ENCODE measurements around the gene FUOM.

The FUOM gene

GRCh38 chr10:133353988-133354605, 3.7 kb downstream of the FUOM start:
- Histone ChIP-seq H3K36me3 (ENCODE audit: insufficient read depth, low read depth, low read length) (no peaks in the 10 kb centered on the region), H3K9me3 (ENCODE audit: insufficient read depth, low read depth, low read length) (no peaks in the 10 kb centered on the region), H3K4me1 (ENCODE audit: insufficient read depth, low read length) (no peaks in the 10 kb centered on the region), H3K27me3 (ENCODE audit: insufficient read depth, low read length) (peaks cover 3% of the 10 kb centered on the region; the same call in 1 of the 2 replicates), H3K4me3 (ENCODE audit: low read length) (no peak overlapping the region), H3K27ac (ENCODE audit: low read length) (no peak overlapping the region), H3K9ac (ENCODE audit: low read depth, low read length) (no peak overlapping the region)

- no peaks in the 10 kb centered on the region for H3K27me3 ChIP-seq (ENCODE audit: insufficient read depth, low read length)
- H3K9ac ChIP-seq (ENCODE audit: low read depth, low read length) = no peak overlapping the region
- no peak overlapping the region for H3K27ac ChIP-seq (ENCODE audit: low read length)
- no peak overlapping the region for H3K4me3 ChIP-seq (ENCODE audit: low read length)
- H3K36me3 ChIP-seq (ENCODE audit: insufficient read depth, low read depth, low read length) = no peaks in the 10 kb centered on the region
- H3K9me3 ChIP-seq (ENCODE audit: insufficient read depth, low read depth, low read length) = no peaks in the 10 kb centered on the region
- no peaks in the 10 kb centered on the region for H3K4me1 ChIP-seq (ENCODE audit: insufficient read depth, low read length)
Measured at GRCh38 chr10:133353202-133353959, 4.4 kb downstream of the FUOM start.

GRCh38 chr10:133351408-133352318, 6.2 kb downstream of the FUOM start:
- no peaks in the 10 kb centered on the region for H3K36me3 ChIP-seq (ENCODE audit: insufficient read depth, low read depth, low read length)
- no peaks in the 10 kb centered on the region for H3K27me3 ChIP-seq (ENCODE audit: insufficient read depth, low read length)
- no peaks in the 10 kb centered on the region for H3K9me3 ChIP-seq (ENCODE audit: insufficient read depth, low read depth, low read length)
- no peak overlapping the region for H3K4me3 ChIP-seq (ENCODE audit: low read length)
- H3K4me1 ChIP-seq (ENCODE audit: insufficient read depth, low read length) = no peaks in the 10 kb centered on the region
- no peak overlapping the region for H3K9ac ChIP-seq (ENCODE audit: low read depth, low read length)
- H3K27ac ChIP-seq (ENCODE audit: low read length) = no peak overlapping the region

GRCh38 chr10:133350950-133351329, 6.9 kb downstream of the FUOM start:
- H3K4me1 ChIP-seq (ENCODE audit: insufficient read depth, low read length) = no peaks in the 10 kb centered on the region

GRCh38 chr10:133350283-133350949, 7.4 kb downstream of the FUOM start:
- no peaks in the 10 kb centered on the region for H3K36me3 ChIP-seq (ENCODE audit: insufficient read depth, low read depth, low read length)
- no peak overlapping the region for H3K9ac ChIP-seq (ENCODE audit: low read depth, low read length)
- H3K9me3 ChIP-seq (ENCODE audit: insufficient read depth, low read depth, low read length) = no peaks in the 10 kb centered on the region
- H3K4me3 ChIP-seq (ENCODE audit: low read length) = no peak overlapping the region
- no peak overlapping the region for H3K27ac ChIP-seq (ENCODE audit: low read length)
- no peaks in the 10 kb centered on the region for H3K27me3 ChIP-seq (ENCODE audit: insufficient read depth, low read length)
- no peaks in the 10 kb centered on the region for H3K4me1 ChIP-seq (ENCODE audit: insufficient read depth, low read length)

More at GRCh38 chr10:133350950-133351329, 6.9 kb downstream of the FUOM start:
- Histone ChIP-seq H3K27me3 (ENCODE audit: insufficient read depth, low read length) (no peaks in the 10 kb centered on the region), H3K9me3 (ENCODE audit: insufficient read depth, low read depth, low read length) (no peaks in the 10 kb centered on the region), H3K27ac (ENCODE audit: low read length) (no peak overlapping the region), H3K4me3 (ENCODE audit: low read length) (no peak overlapping the region), H3K9ac (ENCODE audit: low read depth, low read length) (no peak overlapping the region), H3K36me3 (ENCODE audit: insufficient read depth, low read depth, low read length) (no peaks in the 10 kb centered on the region)

- Histone ChIP-seq H3K27ac (ENCODE audit: low read length) (no peak overlapping the region), H3K4me3 (ENCODE audit: low read length) (no peak overlapping the region), H3K36me3 (ENCODE audit: insufficient read depth, low read depth, low read length) (no peaks in the 10 kb centered on the region), H3K4me1 (ENCODE audit: insufficient read depth, low read length) (no peaks in the 10 kb centered on the region), H3K27me3 (ENCODE audit: insufficient read depth, low read length) (no peaks in the 10 kb centered on the region), H3K9me3 (ENCODE audit: insufficient read depth, low read depth, low read length) (no peaks in the 10 kb centered on the region), H3K9ac (ENCODE audit: low read depth, low read length) (no peak overlapping the region)
Measured at GRCh38 chr10:133349577-133350011, 8.2 kb downstream of the FUOM start.

GRCh38 chr10:133349160-133349568, 8.7 kb downstream of the FUOM start:
- Histone ChIP-seq H3K36me3 (ENCODE audit: insufficient read depth, low read depth, low read length) (no peaks in the 10 kb centered on the region), H3K27me3 (ENCODE audit: insufficient read depth, low read length) (no peaks in the 10 kb centered on the region), H3K9me3 (ENCODE audit: insufficient read depth, low read depth, low read length) (no peaks in the 10 kb centered on the region), H3K9ac (ENCODE audit: low read depth, low read length) (no peak overlapping the region), H3K27ac (ENCODE audit: low read length) (no peak overlapping the region), H3K4me1 (ENCODE audit: insufficient read depth, low read length) (no peaks in the 10 kb centered on the region), H3K4me3 (ENCODE audit: low read length) (no peak overlapping the region)

- Histone ChIP-seq H3K27me3 (ENCODE audit: insufficient read depth, low read length) (peaks cover 6% of the 10 kb centered on the region; the same call in 1 of the 2 replicates), H3K36me3 (ENCODE audit: insufficient read depth, low read depth, low read length) (no peaks in the 10 kb centered on the region), H3K4me3 (ENCODE audit: low read length) (no peak overlapping the region), H3K9me3 (ENCODE audit: insufficient read depth, low read depth, low read length) (no peaks in the 10 kb centered on the region), H3K27ac (ENCODE audit: low read length) (no peak overlapping the region), H3K4me1 (ENCODE audit: insufficient read depth, low read length) (no peaks in the 10 kb centered on the region), H3K9ac (ENCODE audit: low read depth, low read length) (no peak overlapping the region)
Measured at GRCh38 chr10:133347710-133348517, 9.9 kb downstream of the FUOM start.

- no peak overlapping the region for H3K27ac ChIP-seq (ENCODE audit: low read length)
- peaks cover 6% of the 10 kb centered on the region; the same call in 1 of the 2 replicates for H3K27me3 ChIP-seq (ENCODE audit: insufficient read depth, low read length)
- no peaks in the 10 kb centered on the region for H3K9me3 ChIP-seq (ENCODE audit: insufficient read depth, low read depth, low read length)
- H3K4me3 ChIP-seq (ENCODE audit: low read length) = no peak overlapping the region
- no peaks in the 10 kb centered on the region for H3K36me3 ChIP-seq (ENCODE audit: insufficient read depth, low read depth, low read length)
- H3K4me1 ChIP-seq (ENCODE audit: insufficient read depth, low read length) = no peaks in the 10 kb centered on the region
- no peak overlapping the region for H3K9ac ChIP-seq (ENCODE audit: low read depth, low read length)
Measured at GRCh38 chr10:133346413-133346812, 11.4 kb downstream of the FUOM start.

GRCh38 chr10:133344236-133344635, 13.6 kb downstream of the FUOM start:
- Histone ChIP-seq H3K27me3 (ENCODE audit: insufficient read depth, low read length) (peaks cover 6% of the 10 kb centered on the region; the same call in 1 of the 2 replicates), H3K27ac (ENCODE audit: low read length) (no peak overlapping the region)

More at GRCh38 chr10:133344236-133344635, 13.6 kb downstream of the FUOM start:
- no peak overlapping the region for H3K9ac ChIP-seq (ENCODE audit: low read depth, low read length)
- H3K9me3 ChIP-seq (ENCODE audit: insufficient read depth, low read depth, low read length) = no peaks in the 10 kb centered on the region
- H3K4me3 ChIP-seq (ENCODE audit: low read length) = no peak overlapping the region
- H3K36me3 ChIP-seq (ENCODE audit: insufficient read depth, low read depth, low read length) = no peaks in the 10 kb centered on the region
- H3K4me1 ChIP-seq (ENCODE audit: insufficient read depth, low read length) = no peaks in the 10 kb centered on the region
